B cell (primary cell): ENCODE measurements around the gene WASL. TPM values are rescaled to one million over a fixed set of nuclear protein-coding genes. Genes with fewer than 3 reads are reported as not detected.

Experiments
- ATAC-seq: fragments of 200-7000 bp; cut with Tn5 transposase; one replicate; pipeline ENCODE4 v1.10.0; 2021; ENCODE audit warnings: low read depth, mild to moderate bottlenecking, moderate number of reproducible peaks, moderate library complexity
- CTCF ChIA-PET: fragments of 350-600 bp; sonication (Branson Sonifier 250); formaldehyde crosslinking; loops from one replicate; lab custom pipeline; 2021; ENCODE audit warnings: antibody characterized with exemption, inconsistent platforms; lab: Charles Lee
- POLR2A ChIA-PET: fragments of 350-600 bp; sonication (Branson Sonifier 250); formaldehyde crosslinking; loops from one replicate; lab custom pipeline; 2021; ENCODE audit warnings: antibody characterized with exemption; lab: Charles Lee
- DNase-seq: peaks from one replicate; pipeline ENCODE4 v3.0.0; 2013
- H2AFZ ChIP-seq: 2 replicates; pipeline ENCODE4 v1.6.1; 2012; ENCODE audit warnings: mild to moderate bottlenecking, low read depth, low read length; ENCODE audit not compliant: insufficient read depth, poor library complexity, severe bottlenecking
- H3K27ac ChIP-seq, 2 donors: 1 replicate in 1 of 2; 2 replicates in 1 of 2; pipeline ENCODE4 v1.5.1; 2012 to 2013; ENCODE audit warnings: low read length in 2 of 2, mild to moderate bottlenecking in 2 of 2, moderate library complexity in 1 of 2
- H3K27me3 ChIP-seq, 4 experiments: fragments of 200-600 bp in 1 of 4; sonication (generic) in 1 of 4; replicated peaks in 1 of 4; 1 replicate in 2 of 4; 2 replicates in 2 of 4; pipeline versions ENCODE4 v1.6.1 to v1.7.0; 2013 to 2016; ENCODE audit warnings: low read length in 3 of 4, mild to moderate bottlenecking in 2 of 4, mixed read lengths in 1 of 4, moderate library complexity in 1 of 4; ENCODE audit not compliant: insufficient read depth in 4 of 4, control insufficient read depth in 3 of 4; ENCODE audit errors: control extremely low read depth in 1 of 4
- H3K36me3 ChIP-seq, 2 experiments: replicated peaks in 1 of 2; 1 replicate in 1 of 2; 2 replicates in 1 of 2; pipeline versions ENCODE4 v1.6.1 to v1.7.1; 2013; ENCODE audit warnings: low read length in 1 of 2; ENCODE audit not compliant: insufficient read depth in 2 of 2, control insufficient read depth in 1 of 2; ENCODE audit errors: control extremely low read depth in 1 of 2, extremely low read depth in 1 of 2
- H3K4me1 ChIP-seq, 2 donors: fragments of 200-600 bp in 1 of 2; sonication (generic) in 1 of 2; 1 replicate in 1 of 2; 2 replicates in 1 of 2; pipeline versions ENCODE4 v1.5.1 to v1.6.1; 2013 to 2017; ENCODE audit warnings: low read length in 2 of 2; ENCODE audit not compliant: control insufficient read depth in 2 of 2, insufficient read depth in 2 of 2
- H3K4me2 ChIP-seq: replicated peaks from 2 replicates; pipeline ENCODE3; 2012; ENCODE audit warnings: mild to moderate bottlenecking, low read depth, low read length; ENCODE audit not compliant: poor library complexity, severe bottlenecking
- H3K4me3 ChIP-seq, 5 experiments: fragments of 200-600 bp in 1 of 5; sonication (generic) in 1 of 5; 1 replicate in 3 of 5; 2 replicates in 2 of 5; pipeline versions ENCODE4 v1.5.1 to v1.7.0; 2011 to 2016; ENCODE audit warnings: low read length in 4 of 5, mild to moderate bottlenecking in 4 of 5, low read depth in 2 of 5, control low read depth in 1 of 5, moderate library complexity in 1 of 5; ENCODE audit not compliant: insufficient read depth in 1 of 5; ENCODE audit errors: control extremely low read depth in 1 of 5, extremely low read depth in 1 of 5
- H3K79me2 ChIP-seq: fragments of 200-600 bp; sonication (generic); one replicate; pipeline ENCODE4 v1.6.0; 2016; ENCODE audit warnings: low read length; ENCODE audit not compliant: control insufficient read depth, insufficient read depth
- H3K9ac ChIP-seq: fragments of 200-600 bp; sonication (generic); 2 replicates; pipeline ENCODE4 v1.6.1; 2017; ENCODE audit warnings: mild to moderate bottlenecking, low read length, moderate library complexity
- H3K9me3 ChIP-seq, 3 donors: one replicate each; pipeline versions ENCODE4 v1.6.1 to v1.7.1; 2013; ENCODE audit warnings: low read length in 2 of 3; ENCODE audit not compliant: control insufficient read depth in 2 of 3, insufficient read depth in 1 of 3; ENCODE audit errors: control extremely low read depth in 1 of 3
- H4K20me1 ChIP-seq: 2 replicates; pipeline ENCODE4 v1.6.0; 2012; ENCODE audit warnings: mild to moderate bottlenecking, low read length; ENCODE audit not compliant: insufficient read depth, control insufficient read depth, poor library complexity, severe bottlenecking
- H3K27ac Mint-ChIP-seq: one replicate; pipeline ENCODE4 v1.8.0; 2021; ENCODE audit warnings: mixed read lengths
- H3K27me3 Mint-ChIP-seq: one replicate; pipeline ENCODE4 v1.8.0; 2021; ENCODE audit warnings: mixed read lengths
- H3K4me1 Mint-ChIP-seq: one replicate; pipeline ENCODE4 v1.8.0; 2021; ENCODE audit warnings: mixed read lengths
- H3K4me3 Mint-ChIP-seq: one replicate; pipeline ENCODE4 v1.8.0; 2021; ENCODE audit warnings: mixed read lengths
- H3K9me3 Mint-ChIP-seq: one replicate; pipeline ENCODE4 v1.8.0; 2022; ENCODE audit warnings: mixed read lengths; ENCODE audit not compliant: insufficient read depth
- EZH2 ChIP-seq: IDR thresholded peaks from 2 replicates; pipeline ENCODE4 v1.6.1; 2012; ENCODE audit warnings: borderline replicate concordance, low read depth, mild to moderate bottlenecking, moderate library complexity, low read length; ENCODE audit not compliant: insufficient read depth, poor library complexity, severe bottlenecking
- WGBS: methylation state at CpG from one replicate; pipeline ENCODE4 v1.1.5; 2013; ENCODE audit warnings: missing lambda C conversion rate; ENCODE audit not compliant: insufficient coverage; 5-methylcytosine and 5-hydroxymethylcytosine counted together
- intact Hi-C: fragments of 100-400 bp; cut with micrococcal nuclease; formaldehyde crosslinking; loops from one replicate; pipeline ENCODE4 v1.10.0; 2022
- polyA plus RNA-seq: library from polyadenylated mRNA; depleted of rRNA; stranded (reverse); fragments of >200 nt; gene quantifications from 2 replicates; pipeline ENCODE4 v1.2.3, GENCODE V29; 2012
- total RNA-seq, 2 donors: library from RNA; stranded (reverse); fragments of 120-200 nt in 1 of 2; gene quantifications; 1 replicate in 1 of 2; 2 replicates in 1 of 2; pipeline versions ENCODE4 v1.2.3 to v1.2.4, GENCODE V29; 2013 to 2022
- TF ChIP-seq, protein P1 (sequence below): fragments of 200-600 bp; IDR thresholded peaks from one replicate; pipeline ENCODE4 v1.8.0; 2022; ENCODE audit warnings: antibody characterized with exemption, mild to moderate bottlenecking

The WASL gene
- total and polyA plus RNA-seq, 2 donors (not counting 1 experiment from before 2014, with no cell fraction given): 1.8 to 10.4 TPM

GRCh38 chr7:123772652-123773051 is 23.8 kb upstream of the WASL start:
- Mint-ChIP-seq H3K9me3 (no peaks in the 10 kb centered on the region), H3K27me3 (peaks cover 16% of the 10 kb centered on the region), H3K27ac (no peak overlapping the region), H3K4me1 (peaks cover 5% of the 10 kb centered on the region), H3K4me3 (no peak overlapping the region)
- H3K27ac ChIP-seq: no peak overlapping the region
- no peak overlapping the region for H3K9ac ChIP-seq
- WGBS: 100% methylated on average over 1 of the region's 3 CpGs
- ATAC-seq (no peak), DNase-seq (no peak)
- intact Hi-C loops: no loop called here
- H4K20me1 ChIP-seq: no peaks in the 10 kb centered on the region
- H3K79me2 ChIP-seq: no peaks in the 10 kb centered on the region
- H3K4me1 ChIP-seq: no peaks in the 10 kb centered on the region
- no peak overlapping the region for H3K4me2 ChIP-seq
- H2AFZ ChIP-seq: no peak overlapping the region
- ChIA-PET POLR2A (no interaction called here), CTCF (no interaction called here)
- no peak overlapping the region for H3K4me3 ChIP-seq
- no peaks in the 10 kb centered on the region for H3K36me3 ChIP-seq
- H3K9me3 ChIP-seq: peaks cover 0 to 1% (median 0%) of the 10 kb centered on the region in 3 donors
- H3K27me3 ChIP-seq: peaks cover 0 to 4% (median 0%) of the 10 kb centered on the region in 4 experiments
- no peak for TF ChIP-seq EZH2
- TF ChIP-seq, protein P1, sequence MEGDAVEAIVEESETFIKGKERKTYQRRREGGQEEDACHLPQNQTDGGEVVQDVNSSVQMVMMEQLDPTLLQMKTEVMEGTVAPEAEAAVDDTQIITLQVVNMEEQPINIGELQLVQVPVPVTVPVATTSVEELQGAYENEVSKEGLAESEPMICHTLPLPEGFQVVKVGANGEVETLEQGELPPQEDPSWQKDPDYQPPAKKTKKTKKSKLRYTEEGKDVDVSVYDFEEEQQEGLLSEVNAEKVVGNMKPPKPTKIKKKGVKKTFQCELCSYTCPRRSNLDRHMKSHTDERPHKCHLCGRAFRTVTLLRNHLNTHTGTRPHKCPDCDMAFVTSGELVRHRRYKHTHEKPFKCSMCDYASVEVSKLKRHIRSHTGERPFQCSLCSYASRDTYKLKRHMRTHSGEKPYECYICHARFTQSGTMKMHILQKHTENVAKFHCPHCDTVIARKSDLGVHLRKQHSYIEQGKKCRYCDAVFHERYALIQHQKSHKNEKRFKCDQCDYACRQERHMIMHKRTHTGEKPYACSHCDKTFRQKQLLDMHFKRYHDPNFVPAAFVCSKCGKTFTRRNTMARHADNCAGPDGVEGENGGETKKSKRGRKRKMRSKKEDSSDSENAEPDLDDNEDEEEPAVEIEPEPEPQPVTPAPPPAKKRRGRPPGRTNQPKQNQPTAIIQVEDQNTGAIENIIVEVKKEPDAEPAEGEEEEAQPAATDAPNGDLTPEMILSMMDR: no peak

- Histone ChIP-seq H3K4me2 (no peak overlapping the region), H3K36me3 (no peaks in the 10 kb centered on the region), H3K79me2 (no peaks in the 10 kb centered on the region), H3K4me3 (no peak overlapping the region), H2AFZ (no peak overlapping the region), H3K9ac (no peak overlapping the region), H3K4me1 (no peaks in the 10 kb centered on the region), H4K20me1 (no peaks in the 10 kb centered on the region), H3K27ac (no peak overlapping the region), H3K27me3 (peaks cover 0 to 2% (median 0%) of the 10 kb centered on the region in 4 experiments), H3K9me3 (peaks cover 0 to 1% (median 0%) of the 10 kb centered on the region in 3 donors)
- no peak overlapping the region for H3K4me3 Mint-ChIP-seq
- H3K27ac Mint-ChIP-seq: no peak overlapping the region
- no peaks in the 10 kb centered on the region for H3K9me3 Mint-ChIP-seq
- peaks cover 19% of the 10 kb centered on the region for H3K27me3 Mint-ChIP-seq
- intact Hi-C loops: no loop called here
- POLR2A ChIA-PET: no interaction called here
- CTCF ChIA-PET: interaction anchor here (0.7 kb wide), 1 partner anchor 26 kb away, joined by 3 read pairs; no protein-coding TSS in a partner anchor
- DNase-seq (no peak), ATAC-seq (no peak)
- peaks cover 5% of the 10 kb centered on the region for H3K4me1 Mint-ChIP-seq
- TF ChIP-seq, protein P1: no peak
- TF ChIP-seq EZH2: no peak
- no CpG with 5 or more reads among the region's 2 CpGs for WGBS
These were observed 23.0 kb upstream of the WASL start for GRCh38 chr7:123771846-123772245.
